Measurements from ENCODE around the gene CDHR3. TPM values are rescaled to one million over a fixed set of nuclear protein-coding genes. Genes with fewer than 3 reads are reported as not detected.

The CDHR3 gene
- total RNA-seq, 1 experiment from 2014 or later: 3.3 TPM

DNA sequence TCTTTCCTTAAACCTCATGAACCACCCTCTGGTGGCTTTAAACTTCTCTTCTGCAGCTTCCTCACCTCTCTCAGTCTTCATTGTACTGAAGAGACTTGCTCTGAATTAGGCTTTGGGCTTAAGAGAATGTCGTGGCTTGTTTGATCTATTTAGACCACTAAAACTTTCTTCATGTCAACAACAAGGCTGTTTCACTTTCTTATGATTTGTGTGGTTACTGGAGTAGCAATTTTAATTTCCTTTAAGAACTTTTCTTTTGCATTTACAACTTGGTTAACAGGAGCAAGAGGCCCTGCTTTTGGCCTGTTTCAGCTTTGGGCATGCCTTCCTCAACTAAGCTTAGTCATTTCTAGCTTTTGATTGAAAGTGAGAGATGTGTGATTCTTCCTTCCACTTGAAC, 38.1 kb upstream of the CDHR3 start:
- no peaks in the 10 kb centered on the region for H3K23me2 ChIP-seq (ENCODE audit: insufficient read length, low read depth, low read length, poor library complexity, severe bottlenecking)
- no peak overlapping the region for H2BK120ac ChIP-seq (ENCODE audit: low read depth, low read length, poor library complexity, severe bottlenecking)
- no peak overlapping the region for H2AK5ac ChIP-seq (ENCODE audit: insufficient read length, low read length)
- Mint-ChIP-seq H3K36me3 (ENCODE audit: insufficient read depth in 1 of 3, low read depth in 3 of 3) (peaks cover 22 to 36% (median 27%) of the 10 kb centered on the region in 3 experiments), H3K9me3 (peaks cover 18 to 26% of the 10 kb centered on the region in 2 experiments), H3K27ac (no peak overlapping the region; a peak in 2 of 7 replicates), H3K4me3 (no peak overlapping the region), H3K27me3 (ENCODE audit: low read depth) (no peaks in the 10 kb centered on the region), H3K4me1 (no peaks in the 10 kb centered on the region)
- no peaks in the 10 kb centered on the region for H3K79me1 ChIP-seq (ENCODE audit: insufficient read depth, low read depth, low read length, poor library complexity, severe bottlenecking)
- no peaks in the 10 kb centered on the region for H4K20me1 ChIP-seq (ENCODE audit: control insufficient read depth, insufficient read depth, insufficient read length)
- no peaks in the 10 kb centered on the region for H3K27me3 ChIP-seq (ENCODE audit: insufficient read depth, low read length)
- no peak overlapping the region for H2AFZ ChIP-seq (ENCODE audit: low read length)
- no CpG with 5 or more reads among the region's 1 CpG for WGBS (ENCODE audit: extremely low coverage, insufficient read length, low lambda C conversion rate)
- H3K4me1 ChIP-seq (ENCODE audit: insufficient read depth, low read length): no peaks in the 10 kb centered on the region
- no peak overlapping the region for H3K4me2 ChIP-seq (ENCODE audit: insufficient read depth, insufficient read length, low read length)
- no peak overlapping the region for H4K8ac ChIP-seq (replicated peaks; ENCODE audit: insufficient read length, low read depth, low read length)
- no peaks in the 10 kb centered on the region for H3K9me3 ChIP-seq (ENCODE audit: control insufficient read depth, low read depth, low read length)
- no peak overlapping the region for H3K14ac ChIP-seq (ENCODE audit: insufficient read depth, low read length)
- H2BK5ac ChIP-seq (ENCODE audit: insufficient read length, low read length): no peak overlapping the region
- H3T11ph ChIP-seq (ENCODE audit: low read length): no peak overlapping the region
- TF ChIP-seq CTCF (conservative IDR thresholded peaks at IDR 0.05): no peak
- no peak overlapping the region for H2BK15ac ChIP-seq (ENCODE audit: low read depth, low read length)
- no peak overlapping the region for H3K4ac ChIP-seq (ENCODE audit: low read depth, low read length)
- no peak overlapping the region for H4K91ac ChIP-seq (ENCODE audit: insufficient read length, low read depth, low read length)
- no peak overlapping the region for H3K27ac ChIP-seq (ENCODE audit: insufficient read length, low read depth, low read length)
- no peak for DNase-seq
- no peak overlapping the region for H2BK20ac ChIP-seq (ENCODE audit: low read depth, low read length, poor library complexity, severe bottlenecking)
- H4K5ac ChIP-seq (ENCODE audit: insufficient read length, low read depth, low read length): no peak overlapping the region
- H2BK12ac ChIP-seq (ENCODE audit: insufficient read length, low read depth, low read length): no peak overlapping the region
- no peaks in the 10 kb centered on the region for H3K79me2 ChIP-seq (ENCODE audit: insufficient read depth, low read length)
- H3K23ac ChIP-seq (ENCODE audit: insufficient read length, low read depth, low read length): no peak overlapping the region
- H3K18ac ChIP-seq (ENCODE audit: insufficient read length, low read depth, low read length): no peak overlapping the region
- no peak overlapping the region for H3K56ac ChIP-seq (ENCODE audit: insufficient read length, low read depth, low read length)
- no peak overlapping the region for H3K9ac ChIP-seq (ENCODE audit: extremely low read depth, insufficient read length, low read length)

All from H9 (cell line).